ENCODE data around the gene PPP2CA. TPM values are rescaled to one million over a fixed set of nuclear protein-coding genes. Genes with fewer than 3 reads are reported as not detected.

The PPP2CA gene
- total and polyA plus RNA-seq, 2 of the 8 experiments (the other 6 are each of a cell fraction or from before 2014, with no cell fraction given), result 75.0 to 205 TPM

GRCh38 chr5:134248256-134248655, 22.4 kb upstream of the PPP2CA start:
- no peak overlapping the region for H2BK12ac ChIP-seq (ENCODE audit: low read depth, low read length)
- H4K8ac ChIP-seq (ENCODE audit: extremely low read depth, insufficient read depth, low read length), result no peak overlapping the region
- H3K9me3 ChIP-seq (ENCODE audit: insufficient read depth in 2 of 2, low read depth in 1 of 2, low read length in 1 of 2), result no peaks in the 10 kb centered on the region
- no peaks in the 10 kb centered on the region for H3K79me1 ChIP-seq (ENCODE audit: low read depth, low read length)
- H3K4ac ChIP-seq (replicated peaks; ENCODE audit: insufficient read length, low read depth, low read length), result no peak overlapping the region
- H2BK5ac ChIP-seq (ENCODE audit: low read depth, low read length), result no peak overlapping the region
- no peak overlapping the region for H3K23ac ChIP-seq (ENCODE audit: insufficient read length)
- no peak overlapping the region for H3K18ac ChIP-seq (ENCODE audit: extremely low read depth, low read length)
- POLR2A ChIA-PET (ENCODE audit: partially characterized antibody), result interaction anchor here (1.2 to 5.5 kb wide), 3 partner anchors 22 to 38 kb away, joined by 3 to 35 read pairs (median 3); partner anchors contain the start of gene PPP2CA
- no peaks in the 10 kb centered on the region for H4K20me1 ChIP-seq (replicated peaks in 1 of 2; ENCODE audit: control insufficient read depth in 1 of 2, insufficient read depth in 2 of 2, low read length in 2 of 2)
- 0 out of 4 replicates have a peak overlapping the region, but pooled peaks of 1 of the 2 experiments have one; percentile 56 for H3K4me2 ChIP-seq (ENCODE audit: insufficient read depth in 1 of 2, low read depth in 2 of 2, low read length in 2 of 2)
- H3K23me2 ChIP-seq (ENCODE audit: low read depth, low read length), result no peaks in the 10 kb centered on the region
- H3K36me3 ChIP-seq (ENCODE audit: control insufficient read depth in 2 of 4, insufficient read depth in 4 of 4, low read length in 3 of 4), result no peaks in the 10 kb centered on the region
- H2BK20ac ChIP-seq (ENCODE audit: low read length), result no peak overlapping the region
- peaks cover 8 to 21% (median 19%) of the 10 kb centered on the region in 4 experiments; a peak in 6 of 7 replicates for H3K4me1 ChIP-seq (replicated peaks in 1 of 4; ENCODE audit: control insufficient read depth in 3 of 4, insufficient read depth in 4 of 4, low read length in 3 of 4)
- no peaks in the 10 kb centered on the region for H3K27me3 ChIP-seq (replicated peaks in 1 of 4; ENCODE audit: control insufficient read depth in 3 of 4, extremely low read depth in 1 of 4, insufficient read depth in 3 of 4, low read length in 3 of 4)
- DNase-seq (ENCODE audit: low read depth in 1 of 2, low spot score in 2 of 2) (no peak), FAIRE-seq (no peak)
- H4K91ac ChIP-seq (replicated peaks; ENCODE audit: insufficient read length, low read length), result no peak overlapping the region
- H3K14ac ChIP-seq (ENCODE audit: insufficient read length), result no peak overlapping the region
- peak overlapping the region; percentile 67; the same call in 1 of the 2 replicates for H2AFZ ChIP-seq (ENCODE audit: low read length)
- H3K9ac ChIP-seq (replicated peaks in 1 of 4; ENCODE audit: extremely low read depth in 1 of 4, low read depth in 3 of 4, low read length in 3 of 4), result no peak overlapping the region
- CTCF ChIA-PET (ENCODE audit: partially characterized antibody), result interaction anchor here (1.0 to 3.0 kb wide), 5 partner anchors 9 to 40 kb away, joined by 3 to 20 read pairs (median 5); partner anchors contain the start of gene PPP2CA
- H3K79me2 ChIP-seq (ENCODE audit: control insufficient read depth in 1 of 2, insufficient read depth in 2 of 2, low read length in 2 of 2), result no peaks in the 10 kb centered on the region
- H2BK120ac ChIP-seq (replicated peaks; ENCODE audit: low read depth, low read length), result no peak overlapping the region
- no peak overlapping the region for H3K4me3 ChIP-seq (ENCODE audit: extremely low read depth in 1 of 4, insufficient read depth in 2 of 4, low read depth in 3 of 4, low read length in 4 of 4)
- no peak overlapping the region for H4K5ac ChIP-seq (ENCODE audit: insufficient read length, low read depth, low read length)
- H2AK5ac ChIP-seq (ENCODE audit: low read depth, low read length), result no peak overlapping the region
- no peak overlapping the region for H3K27ac ChIP-seq (ENCODE audit: low read depth, low read length)
- no peak overlapping the region for H3K56ac ChIP-seq (replicated peaks; ENCODE audit: insufficient read length, low read depth, low read length)
- WGBS, 2 experiments (ENCODE audit: extremely low coverage in 1 of 2, insufficient coverage in 1 of 2, insufficient read length in 1 of 2, insufficient replicate concordance in 2 of 2, low coverage in 1 of 2, low lambda C conversion rate in 2 of 2, missing lambda C conversion rate in 1 of 2), result 81% methylated on average over 3 of the region's 3 CpGs; no CpG with 5 or more reads in 1 of the 2 experiments
- no peak overlapping the region for H2BK15ac ChIP-seq (ENCODE audit: low read length)
- TF ChIP-seq YY1 (IDR thresholded peaks at IDR 0.05; ENCODE audit: low read depth, low read length) (no peak), BACH1 (IDR thresholded peaks at IDR 0.05; ENCODE audit: low read length) (no peak), KDM1A (IDR thresholded peaks at IDR 0.05; ENCODE audit: borderline replicate concordance, low read length) (no peak), MAFK (IDR thresholded peaks at IDR 0.05; ENCODE audit: low read depth, low read length) (no peak), TAF1 (IDR thresholded peaks at IDR 0.05; ENCODE audit: low read depth, low read length) (no peak), CHD2 (IDR thresholded peaks at IDR 0.05; ENCODE audit: low read length) (no peak), MAX (IDR thresholded peaks at IDR 0.05) (no peak), CTCF (IDR thresholded peaks at IDR 0.05; ENCODE audit: control extremely low read depth in 1 of 3, insufficient read depth in 1 of 3, low read depth in 1 of 3, low read length in 3 of 3) (no peak), HDAC6 (IDR thresholded peaks at IDR 0.05; ENCODE audit: low read depth, low read length) (no peak), SP4 (IDR thresholded peaks at IDR 0.05; ENCODE audit: low read length) (no peak), SP1 (IDR thresholded peaks at IDR 0.05; ENCODE audit: low read depth, low read length) (no peak), POLR2AphosphoS5 (IDR thresholded peaks at IDR 0.05; ENCODE audit: low read depth, low read length) (no peak), ASH2L (IDR thresholded peaks at IDR 0.05; ENCODE audit: low read length) (no peak)
